Body of pancreas (tissue), 4 donors: ENCODE measurements around the gene RAPGEF3.

Source experiments
- POLR2A ChIP-seq, 3 donors: fragments of 450-650 bp; IDR thresholded peaks; one replicate each; pipeline ENCODE4 v1.6.1; 2016; ENCODE audit warnings: antibody characterized with exemption in 3 of 3, mild to moderate bottlenecking in 2 of 3
- TF ChIP-seq, protein P1 (sequence below), 7 experiments: fragments of 450-650 bp in 4 of 7; fragments of 200-600 bp in 3 of 7; sonication (generic) in 3 of 7; IDR thresholded peaks; one replicate each; pipeline ENCODE4 v1.5.1; 2016 to 2019; ENCODE audit warnings: antibody characterized with exemption in 7 of 7

DNA sequence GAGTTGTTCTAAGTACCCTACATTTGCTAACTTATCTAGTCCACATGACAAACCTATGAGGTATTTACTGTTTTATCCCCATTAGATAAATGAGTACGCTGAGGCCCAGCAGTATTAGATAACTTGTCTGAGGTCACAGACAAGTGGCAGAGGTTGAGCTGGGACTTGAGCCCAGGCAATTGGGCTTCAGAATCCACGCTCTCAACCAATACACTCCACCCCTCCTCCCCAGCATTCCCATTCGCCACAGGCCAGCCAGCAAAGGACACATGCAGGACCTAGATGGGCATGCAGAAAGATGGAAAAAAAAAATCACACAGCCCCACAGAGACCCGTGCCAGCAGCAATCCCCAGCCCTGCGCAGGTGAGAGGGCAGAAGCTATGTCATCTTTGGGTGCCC, 48.7 kb upstream of the RAPGEF3 start:
- TF ChIP-seq, protein P1, sequence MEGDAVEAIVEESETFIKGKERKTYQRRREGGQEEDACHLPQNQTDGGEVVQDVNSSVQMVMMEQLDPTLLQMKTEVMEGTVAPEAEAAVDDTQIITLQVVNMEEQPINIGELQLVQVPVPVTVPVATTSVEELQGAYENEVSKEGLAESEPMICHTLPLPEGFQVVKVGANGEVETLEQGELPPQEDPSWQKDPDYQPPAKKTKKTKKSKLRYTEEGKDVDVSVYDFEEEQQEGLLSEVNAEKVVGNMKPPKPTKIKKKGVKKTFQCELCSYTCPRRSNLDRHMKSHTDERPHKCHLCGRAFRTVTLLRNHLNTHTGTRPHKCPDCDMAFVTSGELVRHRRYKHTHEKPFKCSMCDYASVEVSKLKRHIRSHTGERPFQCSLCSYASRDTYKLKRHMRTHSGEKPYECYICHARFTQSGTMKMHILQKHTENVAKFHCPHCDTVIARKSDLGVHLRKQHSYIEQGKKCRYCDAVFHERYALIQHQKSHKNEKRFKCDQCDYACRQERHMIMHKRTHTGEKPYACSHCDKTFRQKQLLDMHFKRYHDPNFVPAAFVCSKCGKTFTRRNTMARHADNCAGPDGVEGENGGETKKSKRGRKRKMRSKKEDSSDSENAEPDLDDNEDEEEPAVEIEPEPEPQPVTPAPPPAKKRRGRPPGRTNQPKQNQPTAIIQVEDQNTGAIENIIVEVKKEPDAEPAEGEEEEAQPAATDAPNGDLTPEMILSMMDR (IDR thresholded peaks at IDR 0.05), result no peak
- no peak for TF ChIP-seq POLR2A (IDR thresholded peaks at IDR 0.05)
